ENCODE measurements around the gene MICAL2.

Gene MICAL2

DNA sequence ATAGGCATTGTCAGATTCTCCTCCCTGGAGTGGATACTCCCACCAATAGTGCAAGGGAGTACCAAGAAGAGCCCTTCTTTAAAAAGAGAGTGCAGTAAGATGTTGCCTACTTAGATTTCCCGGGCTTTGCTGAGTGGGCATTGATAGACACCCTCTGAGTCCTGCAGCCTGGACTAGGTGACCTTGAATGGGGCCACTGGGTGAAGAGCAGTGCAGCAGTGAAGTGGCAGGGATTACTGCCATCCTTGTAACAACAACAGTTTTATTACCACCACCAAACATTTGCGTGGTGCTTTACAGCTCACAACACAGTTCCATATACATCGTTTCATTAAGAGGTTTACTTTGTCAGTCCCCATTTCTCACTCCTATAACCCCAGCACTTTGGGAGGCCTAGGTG is 59.4 kb downstream of the MICAL2 start:
- ChIA-PET POLR2A (ENCODE audit: low non-redundant PET) (no interaction called here), CTCF (interaction anchor here (0.6 kb wide), 1 partner anchor 103 kb away, joined by 4 read pairs; no protein-coding TSS in a partner anchor)
- no peak for DNase-seq (ENCODE audit: low spot score)
- H3K27ac ChIP-seq, result peak overlapping the region; percentile 63
- TF ChIP-seq, protein P1, sequence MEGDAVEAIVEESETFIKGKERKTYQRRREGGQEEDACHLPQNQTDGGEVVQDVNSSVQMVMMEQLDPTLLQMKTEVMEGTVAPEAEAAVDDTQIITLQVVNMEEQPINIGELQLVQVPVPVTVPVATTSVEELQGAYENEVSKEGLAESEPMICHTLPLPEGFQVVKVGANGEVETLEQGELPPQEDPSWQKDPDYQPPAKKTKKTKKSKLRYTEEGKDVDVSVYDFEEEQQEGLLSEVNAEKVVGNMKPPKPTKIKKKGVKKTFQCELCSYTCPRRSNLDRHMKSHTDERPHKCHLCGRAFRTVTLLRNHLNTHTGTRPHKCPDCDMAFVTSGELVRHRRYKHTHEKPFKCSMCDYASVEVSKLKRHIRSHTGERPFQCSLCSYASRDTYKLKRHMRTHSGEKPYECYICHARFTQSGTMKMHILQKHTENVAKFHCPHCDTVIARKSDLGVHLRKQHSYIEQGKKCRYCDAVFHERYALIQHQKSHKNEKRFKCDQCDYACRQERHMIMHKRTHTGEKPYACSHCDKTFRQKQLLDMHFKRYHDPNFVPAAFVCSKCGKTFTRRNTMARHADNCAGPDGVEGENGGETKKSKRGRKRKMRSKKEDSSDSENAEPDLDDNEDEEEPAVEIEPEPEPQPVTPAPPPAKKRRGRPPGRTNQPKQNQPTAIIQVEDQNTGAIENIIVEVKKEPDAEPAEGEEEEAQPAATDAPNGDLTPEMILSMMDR (conservative IDR thresholded peaks at IDR 0.05; ENCODE audit: low read depth), result no peak

DNA sequence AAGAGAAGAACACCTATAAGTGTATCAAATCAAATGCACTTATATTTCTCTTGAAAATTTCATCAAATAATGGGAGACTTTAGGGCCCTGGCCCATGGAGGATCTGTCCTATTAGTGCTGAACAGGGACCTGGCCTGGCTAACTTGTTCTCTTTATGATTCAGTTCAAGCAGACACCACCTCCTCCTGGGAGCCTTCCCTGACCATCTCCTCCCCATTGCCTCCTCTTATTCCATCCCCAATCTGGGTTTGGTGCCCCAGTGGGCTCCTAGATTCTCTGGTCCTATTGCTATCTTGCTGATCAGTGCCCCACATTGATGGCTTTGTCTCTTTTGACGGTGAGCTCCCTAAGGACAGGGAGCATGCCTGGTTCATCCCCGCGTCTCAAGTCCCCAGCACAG is 60.1 kb downstream of the MICAL2 start:
- CTCF ChIA-PET, result no interaction called here
- DNase-seq (ENCODE audit: low spot score), result no peak
- TF ChIP-seq, protein P1 (conservative IDR thresholded peaks at IDR 0.05; ENCODE audit: low read depth), result no peak
- POLR2A ChIA-PET (ENCODE audit: low non-redundant PET), result no interaction called here
- peak overlapping the region; percentile 63 for H3K27ac ChIP-seq

GRCh38 chr11:12170984-12171383 is 60.6 kb downstream of the MICAL2 start:
- H3K27ac ChIP-seq, result peak overlapping the region; percentile 63
- ChIA-PET POLR2A (ENCODE audit: low non-redundant PET) (no interaction called here), CTCF (no interaction called here)
- no peak for DNase-seq (ENCODE audit: low spot score)
- TF ChIP-seq, protein P1 (conservative IDR thresholded peaks at IDR 0.05; ENCODE audit: low read depth), result no peak

- DNase-seq (ENCODE audit: low spot score), result no peak
- H3K27ac ChIP-seq, result no peak overlapping the region
- CTCF ChIA-PET, result no interaction called here
- POLR2A ChIA-PET (ENCODE audit: low non-redundant PET), result no interaction called here
- TF ChIP-seq, protein P1 (conservative IDR thresholded peaks at IDR 0.05; ENCODE audit: low read depth), result no peak
Observed at GRCh38 chr11:12171921-12172320, 61.5 kb downstream of the MICAL2 start.

GRCh38 chr11:12172493-12173013 is 62.2 kb downstream of the MICAL2 start:
- POLR2A ChIA-PET (ENCODE audit: low non-redundant PET), result no interaction called here
- CTCF ChIA-PET, result no interaction called here
- H3K27ac ChIP-seq, result peak overlapping the region; percentile 58
- TF ChIP-seq, protein P1 (conservative IDR thresholded peaks at IDR 0.05; ENCODE audit: low read depth), result no peak
- DNase-seq (ENCODE audit: low spot score), result no peak

GRCh38 chr11:12173111-12173510 is 62.7 kb downstream of the MICAL2 start:
- DNase-seq (ENCODE audit: low spot score), result no peak
- POLR2A ChIA-PET (ENCODE audit: low non-redundant PET), result no interaction called here
- TF ChIP-seq, protein P1 (conservative IDR thresholded peaks at IDR 0.05; ENCODE audit: low read depth), result no peak
- CTCF ChIA-PET, result interaction anchor here (0.6 kb wide), 1 partner anchor 1314 kb away, joined by 3 read pairs; no protein-coding TSS in a partner anchor
- no peak overlapping the region for H3K27ac ChIP-seq

GRCh38 chr11:12174128-12174476 is 63.7 kb downstream of the MICAL2 start:
- TF ChIP-seq, protein P1 (conservative IDR thresholded peaks at IDR 0.05; ENCODE audit: low read depth), result no peak
- CTCF ChIA-PET, result no interaction called here
- no peak overlapping the region for H3K27ac ChIP-seq
- DNase-seq (ENCODE audit: low spot score), result no peak
- POLR2A ChIA-PET (ENCODE audit: low non-redundant PET), result no interaction called here
